Mesenchymal stem cell (in vitro differentiated cells and primary cell): Measurements from ENCODE around the gene RFX8.
"Not testable (repeated sequence)": the region's sequence is repeated elsewhere in the genome, so short reads cannot be mapped to it uniquely, and the experiment has no call there.

Experiments
- DNase-seq: peaks from one replicate; pipeline ENCODE4 v3.0.0-alpha.2; 2013
- H2AFZ ChIP-seq: one replicate; pipeline ENCODE4 v1.6.1; 2013; ENCODE audit warnings: low read depth, mild to moderate bottlenecking, control low read depth, inconsistent platforms, low read length, moderate library complexity
- H2AK5ac ChIP-seq: 2 replicates; pipeline ENCODE4 v1.6.1; 2013; ENCODE audit warnings: low read length, moderate library complexity, mild to moderate bottlenecking, inconsistent platforms; ENCODE audit not compliant: severe bottlenecking
- H2BK120ac ChIP-seq: one replicate; pipeline ENCODE4 v1.6.1; 2013; ENCODE audit warnings: low read depth, mild to moderate bottlenecking, inconsistent platforms, low read length, moderate library complexity
- H2BK12ac ChIP-seq, 2 experiments: one replicate each; pipeline ENCODE4 v1.6.1; 2013; ENCODE audit warnings: inconsistent platforms in 2 of 2, low read length in 2 of 2, mild to moderate bottlenecking in 2 of 2, moderate library complexity in 2 of 2, control low read depth in 1 of 2
- H2BK15ac ChIP-seq: one replicate; pipeline ENCODE4 v1.6.1; 2013; ENCODE audit warnings: mild to moderate bottlenecking, low read depth, inconsistent platforms; ENCODE audit not compliant: poor library complexity, severe bottlenecking
- H2BK5ac ChIP-seq: 2 replicates; pipeline ENCODE4 v1.6.1; 2013; ENCODE audit warnings: low read depth, mild to moderate bottlenecking, low read length, control low read depth, inconsistent platforms; ENCODE audit not compliant: poor library complexity, severe bottlenecking
- H3K14ac ChIP-seq, 2 experiments: one replicate each; pipeline ENCODE4 v1.6.1; 2013; ENCODE audit warnings: inconsistent platforms in 2 of 2, low read length in 2 of 2, control low read depth in 1 of 2, mild to moderate bottlenecking in 1 of 2, moderate library complexity in 1 of 2
- H3K18ac ChIP-seq, 2 experiments: one replicate each; pipeline ENCODE4 v1.6.1; 2013; ENCODE audit warnings: inconsistent platforms in 2 of 2, low read length in 2 of 2, control low read depth in 1 of 2, low read depth in 1 of 2, mild to moderate bottlenecking in 1 of 2
- H3K23ac ChIP-seq, 2 experiments: one replicate each; pipeline ENCODE4 v1.6.1; 2013; ENCODE audit warnings: inconsistent platforms in 2 of 2, low read length in 2 of 2, mild to moderate bottlenecking in 2 of 2, moderate library complexity in 2 of 2, control low read depth in 1 of 2
- H3K27ac ChIP-seq: 2 replicates; pipeline ENCODE4 v1.5.1; 2013; ENCODE audit warnings: mild to moderate bottlenecking, moderate library complexity, low read length, control low read depth, inconsistent platforms; ENCODE audit not compliant: poor library complexity, severe bottlenecking
- H3K27me3 ChIP-seq, 2 experiments: 2 replicates each; pipeline versions ENCODE4 v1.6.1 to v1.7.0; 2013; ENCODE audit warnings: low read length in 2 of 2, mild to moderate bottlenecking in 2 of 2, moderate library complexity in 2 of 2, control low read depth in 1 of 2, inconsistent platforms in 1 of 2; ENCODE audit not compliant: control insufficient read depth in 1 of 2, insufficient read depth in 1 of 2
- H3K36me3 ChIP-seq, 2 experiments: 2 replicates each; pipeline versions ENCODE4 v1.6.1 to v1.7.0; 2013; ENCODE audit warnings: low read length in 2 of 2, control low read depth in 1 of 2, inconsistent platforms in 1 of 2, low read depth in 1 of 2, mild to moderate bottlenecking in 1 of 2; ENCODE audit not compliant: insufficient read depth in 2 of 2, control insufficient read depth in 1 of 2
- H3K4ac ChIP-seq, 2 experiments: one replicate each; pipeline ENCODE4 v1.6.1; 2013; ENCODE audit warnings: inconsistent platforms in 2 of 2, low read length in 2 of 2, mild to moderate bottlenecking in 2 of 2, moderate library complexity in 2 of 2, control low read depth in 1 of 2, low read depth in 1 of 2
- H3K4me1 ChIP-seq: 2 replicates; pipeline ENCODE4 v1.6.1; 2013; ENCODE audit warnings: low read depth, low read length, control low read depth; ENCODE audit not compliant: control insufficient read depth, insufficient read depth
- H3K4me2 ChIP-seq: 2 replicates; pipeline ENCODE4 v1.6.1; 2013; ENCODE audit warnings: low read length, mild to moderate bottlenecking, inconsistent platforms; ENCODE audit not compliant: poor library complexity, severe bottlenecking
- H3K4me3 ChIP-seq, 2 experiments: 2 replicates each; pipeline versions ENCODE4 v1.5.1 to v1.7.0; 2013; ENCODE audit warnings: low read length in 2 of 2, mild to moderate bottlenecking in 2 of 2, control low read depth in 1 of 2, low read depth in 1 of 2; ENCODE audit not compliant: insufficient read depth in 1 of 2
- H3K79me1 ChIP-seq: replicated peaks from 2 replicates; pipeline ENCODE4 v1.6.1; 2013; ENCODE audit warnings: mild to moderate bottlenecking, control low read depth, low read length, inconsistent platforms; ENCODE audit not compliant: poor library complexity, severe bottlenecking
- H3K9ac ChIP-seq: 2 replicates; pipeline ENCODE4 v1.7.0; 2013; ENCODE audit warnings: mild to moderate bottlenecking, low read length, moderate library complexity
- H3K9me3 ChIP-seq: 2 replicates; pipeline ENCODE4 v1.7.0; 2013; ENCODE audit warnings: mild to moderate bottlenecking, low read length; ENCODE audit not compliant: control insufficient read depth
- H4K8ac ChIP-seq: one replicate; pipeline ENCODE4 v1.6.1; 2013; ENCODE audit warnings: inconsistent platforms, mild to moderate bottlenecking, low read length, moderate library complexity
- H4K91ac ChIP-seq: one replicate; pipeline ENCODE4 v1.6.1; 2013; ENCODE audit warnings: mild to moderate bottlenecking, low read length, inconsistent platforms
- WGBS: methylation state at CpG from one replicate; pipeline ENCODE4 v1.1.7; 2013; ENCODE audit warnings: mixed read lengths; 5-methylcytosine and 5-hydroxymethylcytosine counted together

RFX8 gene

DNA sequence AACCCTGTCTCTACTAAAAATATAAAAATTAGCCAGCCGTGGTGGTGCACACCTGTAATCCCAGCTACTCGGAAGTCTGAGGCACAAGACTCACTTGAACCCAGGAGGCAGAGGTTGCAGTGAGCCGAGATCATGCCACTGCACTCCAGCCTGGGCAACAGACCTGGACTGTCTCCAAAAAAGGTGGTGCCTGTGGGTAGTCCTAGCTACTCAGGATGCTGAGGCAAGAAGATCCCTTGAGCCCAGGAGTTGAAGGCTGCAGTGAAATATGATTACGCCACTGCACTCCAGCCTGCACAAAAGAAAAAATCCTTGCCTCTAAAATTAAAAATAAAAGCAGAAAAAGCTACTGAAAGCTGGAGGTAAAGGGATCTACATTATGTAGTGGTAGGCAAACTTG lies 122.3 kb downstream of the RFX8 start:
- not testable (repeated sequence) for H3K27me3 ChIP-seq, H3K4me3 ChIP-seq, H2AK5ac ChIP-seq, H3K4me1 ChIP-seq, H3K36me3 ChIP-seq, H3K27ac ChIP-seq, H3K4ac ChIP-seq, H2BK15ac ChIP-seq, H3K23ac ChIP-seq, H2BK120ac ChIP-seq, H2BK12ac ChIP-seq, H3K9ac ChIP-seq, H3K18ac ChIP-seq, H3K79me1 ChIP-seq, DNase-seq, H3K14ac ChIP-seq, H2AFZ ChIP-seq, H3K9me3 ChIP-seq, H2BK5ac ChIP-seq, H3K4me2 ChIP-seq, H4K8ac ChIP-seq, H4K91ac ChIP-seq
- WGBS: 84% methylated on average over 3 of the region's 4 CpGs

- Histone ChIP-seq H2BK120ac (no peak overlapping the region), H2AK5ac (no peak overlapping the region), H2AFZ (no peak overlapping the region), H3K4ac (no peak overlapping the region), H2BK15ac (no peak overlapping the region), H3K14ac (no peak overlapping the region), H3K4me1 (peaks cover 3% of the 10 kb centered on the region), H3K27me3 (peaks cover 0 to 4% of the 10 kb centered on the region in 2 experiments), H3K23ac (no peak overlapping the region), H3K79me1 (no peaks in the 10 kb centered on the region), H2BK5ac (no peak overlapping the region), H2BK12ac (no peak overlapping the region), H4K91ac (no peak overlapping the region), H3K4me2 (no peak overlapping the region), H3K36me3 (no peaks in the 10 kb centered on the region), H3K4me3 (no peak overlapping the region), H4K8ac (peak overlapping the region; percentile 47), H3K9ac (no peak overlapping the region), H3K27ac (no peak overlapping the region), H3K18ac (no peak overlapping the region), H3K9me3 (no peaks in the 10 kb centered on the region)
- no peak for DNase-seq
- WGBS: 92% methylated on average over 7 of the region's 7 CpGs
Measured at GRCh38 chr2:101351207-101351606, 123.7 kb downstream of the RFX8 start.

DNA sequence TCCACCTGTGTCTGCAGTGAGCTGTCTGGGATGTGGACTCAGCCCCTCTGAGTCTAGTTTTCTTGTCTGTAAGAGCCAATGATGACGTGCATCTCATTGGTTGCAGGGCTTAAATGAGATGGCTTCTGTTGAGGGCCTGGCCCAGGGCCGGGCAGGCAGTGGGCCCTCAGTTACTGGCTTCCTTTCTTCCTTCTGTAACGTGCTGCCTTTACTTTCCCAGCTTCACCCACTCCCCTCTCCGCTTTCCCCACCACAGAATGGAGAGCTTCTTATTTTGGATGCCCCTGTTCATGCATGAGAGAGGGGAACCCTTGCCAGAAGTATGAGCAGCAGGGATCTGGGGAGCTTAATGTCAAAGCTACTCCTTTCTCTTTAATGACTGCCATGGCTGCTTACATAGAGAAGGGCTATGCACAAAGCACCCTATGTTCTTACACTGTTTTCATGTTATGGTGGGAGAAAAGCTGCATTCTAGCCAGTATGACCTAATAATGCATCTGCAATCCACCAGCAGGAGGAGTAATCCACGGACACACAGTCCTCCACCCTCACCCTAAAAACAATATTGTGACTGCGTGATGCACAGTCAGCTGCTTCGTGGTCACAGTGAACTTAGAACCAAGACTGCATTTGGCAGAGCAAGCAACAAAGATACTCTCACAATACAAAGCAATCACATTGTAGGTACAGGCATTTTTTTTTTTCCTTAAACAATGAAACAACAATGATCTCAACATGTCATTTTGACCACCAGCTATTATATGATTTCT lies 124.8 kb downstream of the RFX8 start:
- Histone ChIP-seq H3K9me3 (no peaks in the 10 kb centered on the region), H2BK15ac (no peak overlapping the region), H2BK12ac (no peak overlapping the region), H2AFZ (no peak overlapping the region), H4K8ac (no peak overlapping the region), H3K23ac (no peak overlapping the region), H3K18ac (no peak overlapping the region), H3K36me3 (no peaks in the 10 kb centered on the region), H3K9ac (peak overlapping the region; percentile 62), H3K4me3 (no peak overlapping the region), H3K14ac (no peak overlapping the region), H3K4me2 (no peak overlapping the region), H3K4ac (no peak overlapping the region), H2AK5ac (no peak overlapping the region), H4K91ac (no peak overlapping the region), H2BK5ac (no peak overlapping the region), H3K79me1 (no peaks in the 10 kb centered on the region), H2BK120ac (no peak overlapping the region), H3K4me1 (no peaks in the 10 kb centered on the region), H3K27me3 (no peaks in the 10 kb centered on the region), H3K27ac (no peak overlapping the region)
- WGBS: 75% methylated on average over 6 of the region's 7 CpGs
- DNase-seq: peak; percentile 49

GRCh38 chr2:101348883-101349282 lies 126.0 kb downstream of the RFX8 start:
- H2BK120ac ChIP-seq: no peak overlapping the region

More at GRCh38 chr2:101348883-101349282, 126.0 kb downstream of the RFX8 start:
- Histone ChIP-seq H2BK15ac (no peak overlapping the region), H3K4ac (no peak overlapping the region), H3K4me1 (no peaks in the 10 kb centered on the region), H3K4me2 (no peak overlapping the region), H3K36me3 (no peaks in the 10 kb centered on the region), H3K4me3 (no peak overlapping the region), H2AK5ac (no peak overlapping the region), H4K8ac (no peak overlapping the region), H2BK12ac (no peak overlapping the region), H3K9me3 (no peaks in the 10 kb centered on the region), H3K18ac (no peak overlapping the region), H3K79me1 (no peaks in the 10 kb centered on the region), H2AFZ (no peak overlapping the region), H3K9ac (no peak overlapping the region), H3K14ac (no peak overlapping the region), H4K91ac (no peak overlapping the region), H3K27ac (no peak overlapping the region), H2BK5ac (no peak overlapping the region), H3K27me3 (no peaks in the 10 kb centered on the region), H3K23ac (no peak overlapping the region)
- WGBS: 86% methylated on average over 1 of the region's 1 CpG
- DNase-seq: no peak
